GM12872 (cell line): ENCODE measurements around the gene DDB1.

Experiments
- TF ChIP-seq, protein P1 (sequence below): IDR thresholded peaks from 3 replicates; pipeline ENCODE4 v1.5.1; 2011; ENCODE audit warnings: low read depth, mild to moderate bottlenecking, low read length, moderate library complexity; ENCODE audit not compliant: insufficient read depth

The DDB1 gene

DNA sequence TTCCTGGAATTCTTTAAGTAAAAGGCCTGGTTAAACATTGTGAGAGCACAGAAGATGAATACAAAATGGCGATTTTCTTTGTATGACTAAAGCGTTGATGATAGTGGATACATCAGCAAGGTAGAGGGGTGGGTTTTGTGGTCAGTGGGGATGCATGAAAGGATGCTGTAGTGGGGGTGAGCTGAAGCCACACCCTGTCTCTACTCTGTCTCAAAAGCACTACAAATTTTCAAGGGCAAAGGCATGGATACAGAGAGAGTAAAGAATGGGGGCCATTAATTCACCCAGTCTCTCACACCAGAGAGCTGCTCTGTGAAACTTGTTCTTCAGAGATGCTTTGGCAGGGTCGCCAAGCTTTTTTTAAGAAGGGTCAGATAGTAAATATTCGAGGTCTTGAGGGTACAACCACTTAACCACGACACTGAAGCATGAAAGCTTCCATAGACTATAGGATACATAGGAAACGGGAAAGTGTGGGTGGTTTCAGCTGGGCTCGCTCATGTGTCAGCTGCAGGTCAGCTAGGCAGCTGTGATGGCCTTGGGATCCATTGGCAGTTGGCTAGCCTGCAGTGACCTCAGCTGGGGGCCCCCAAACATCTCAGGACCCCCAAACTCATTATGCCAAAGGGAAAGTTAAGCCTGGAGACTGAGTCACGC lies 37.6 kb upstream of the DDB1 start:
- TF ChIP-seq, protein P1, sequence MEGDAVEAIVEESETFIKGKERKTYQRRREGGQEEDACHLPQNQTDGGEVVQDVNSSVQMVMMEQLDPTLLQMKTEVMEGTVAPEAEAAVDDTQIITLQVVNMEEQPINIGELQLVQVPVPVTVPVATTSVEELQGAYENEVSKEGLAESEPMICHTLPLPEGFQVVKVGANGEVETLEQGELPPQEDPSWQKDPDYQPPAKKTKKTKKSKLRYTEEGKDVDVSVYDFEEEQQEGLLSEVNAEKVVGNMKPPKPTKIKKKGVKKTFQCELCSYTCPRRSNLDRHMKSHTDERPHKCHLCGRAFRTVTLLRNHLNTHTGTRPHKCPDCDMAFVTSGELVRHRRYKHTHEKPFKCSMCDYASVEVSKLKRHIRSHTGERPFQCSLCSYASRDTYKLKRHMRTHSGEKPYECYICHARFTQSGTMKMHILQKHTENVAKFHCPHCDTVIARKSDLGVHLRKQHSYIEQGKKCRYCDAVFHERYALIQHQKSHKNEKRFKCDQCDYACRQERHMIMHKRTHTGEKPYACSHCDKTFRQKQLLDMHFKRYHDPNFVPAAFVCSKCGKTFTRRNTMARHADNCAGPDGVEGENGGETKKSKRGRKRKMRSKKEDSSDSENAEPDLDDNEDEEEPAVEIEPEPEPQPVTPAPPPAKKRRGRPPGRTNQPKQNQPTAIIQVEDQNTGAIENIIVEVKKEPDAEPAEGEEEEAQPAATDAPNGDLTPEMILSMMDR, result no peak

DNA sequence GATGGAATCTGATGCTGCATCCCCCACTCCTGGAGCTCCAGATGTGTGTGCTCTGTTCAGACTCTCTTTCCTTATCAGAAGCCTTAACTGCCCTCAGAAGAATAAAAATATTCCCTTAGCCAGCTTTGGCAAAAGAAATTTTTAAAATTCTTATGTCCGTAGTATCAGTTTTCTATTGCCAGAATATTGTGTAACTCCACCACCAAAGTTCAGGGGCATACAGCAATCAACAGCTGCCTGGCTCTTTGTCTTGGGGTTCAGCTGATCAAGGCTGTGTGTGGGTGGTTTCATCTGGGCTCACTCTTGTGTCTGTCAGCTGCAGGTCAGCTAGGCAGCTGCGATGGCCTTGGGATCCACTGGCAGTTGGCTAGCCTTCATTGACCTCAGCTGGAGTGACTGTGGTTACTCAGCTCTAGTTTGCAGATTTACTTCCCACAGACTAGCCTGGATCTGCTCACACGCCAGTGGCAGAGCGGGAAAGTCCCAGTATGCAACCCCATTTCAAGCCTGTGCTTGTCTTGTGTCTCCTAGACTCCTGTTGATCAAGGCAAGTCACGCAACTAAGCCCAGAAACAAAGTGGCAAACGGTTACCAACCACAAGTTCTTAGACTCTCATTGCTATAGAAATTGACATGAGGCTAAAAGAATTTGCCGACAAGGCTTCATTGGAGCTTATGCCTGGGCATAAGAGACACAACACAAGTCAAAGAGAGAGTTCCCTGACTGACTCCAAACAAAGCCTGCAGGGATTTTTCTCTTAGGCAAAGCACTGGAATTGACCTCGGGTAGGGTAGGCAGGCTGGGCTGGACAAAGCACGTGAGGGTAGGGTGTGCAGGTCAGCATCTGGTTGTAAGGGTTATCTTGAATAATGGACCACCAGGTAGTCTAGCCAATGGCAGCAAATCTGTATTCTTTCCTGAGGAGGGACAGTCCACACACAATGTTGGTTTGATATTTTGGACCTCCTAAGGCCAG lies 36.8 kb upstream of the DDB1 start:
- TF ChIP-seq, protein P1, result no peak

DNA sequence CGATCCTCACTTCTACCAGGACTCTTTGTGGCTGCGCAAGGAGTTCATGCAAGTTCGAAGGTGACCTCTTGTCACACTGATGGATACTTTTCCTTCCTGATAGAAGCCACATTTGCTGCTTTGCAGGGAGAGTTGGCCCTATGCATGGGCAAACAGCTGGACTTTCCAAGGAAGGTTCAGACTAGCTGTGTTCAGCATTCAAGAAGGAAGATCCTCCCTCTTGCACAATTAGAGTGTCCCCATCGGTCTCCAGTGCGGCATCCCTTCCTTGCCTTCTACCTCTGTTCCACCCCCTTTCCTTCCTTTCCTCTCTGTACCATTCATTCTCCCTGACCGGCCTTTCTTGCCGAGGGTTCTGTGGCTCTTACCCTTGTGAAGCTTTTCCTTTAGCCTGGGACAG lies 35.7 kb upstream of the DDB1 start:
- TF ChIP-seq, protein P1, result no peak

DNA sequence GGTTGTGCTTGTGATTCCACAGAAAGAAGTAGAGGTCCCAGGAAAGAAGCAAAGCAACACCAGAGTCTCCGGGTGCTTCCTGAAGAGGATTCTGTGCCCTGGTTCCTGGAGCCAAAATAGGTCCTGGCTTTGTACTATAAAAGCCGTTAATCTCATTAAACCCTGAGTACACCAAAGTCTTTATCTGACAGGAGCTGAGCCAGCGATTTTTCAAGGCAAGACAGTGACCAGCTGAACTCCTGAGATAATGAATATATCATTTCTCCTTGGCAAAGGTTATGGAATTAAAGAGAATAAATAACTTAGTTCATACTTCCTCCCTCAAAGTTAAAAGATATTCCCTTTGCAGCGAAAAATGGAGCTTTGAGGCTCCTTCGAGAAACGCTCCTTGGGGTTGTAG lies 34.5 kb upstream of the DDB1 start:
- TF ChIP-seq, protein P1, result no peak

DNA sequence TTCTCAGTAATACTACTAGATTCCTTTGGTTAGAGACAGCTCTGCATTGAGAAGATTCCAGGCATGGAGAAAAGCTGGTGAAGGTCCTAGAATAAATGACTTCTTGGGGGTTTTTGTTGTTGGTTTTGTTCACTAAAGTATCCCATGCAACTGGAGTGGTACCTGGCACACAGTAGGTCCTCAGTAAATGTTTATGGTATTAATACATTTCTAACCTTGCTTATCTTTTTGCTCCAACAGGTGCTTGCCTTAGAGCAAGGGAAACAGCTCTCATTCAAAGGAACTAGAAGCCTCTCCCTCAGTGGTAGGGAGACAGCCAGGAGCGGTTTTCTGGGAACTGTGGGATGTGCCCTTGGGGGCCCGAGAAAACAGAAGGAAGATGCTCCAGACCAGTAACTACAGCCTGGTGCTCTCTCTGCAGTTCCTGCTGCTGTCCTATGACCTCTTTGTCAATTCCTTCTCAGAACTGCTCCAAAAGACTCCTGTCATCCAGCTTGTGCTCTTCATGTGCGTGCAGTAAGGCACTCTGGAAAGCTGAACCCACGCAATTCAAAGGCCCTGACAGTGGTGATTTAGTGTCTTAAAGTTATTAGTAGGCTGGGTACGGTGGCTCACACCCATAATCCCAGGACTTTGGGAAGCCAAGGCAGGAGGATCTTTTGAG lies 31.2 kb upstream of the DDB1 start:
- TF ChIP-seq, protein P1, result no peak

DNA sequence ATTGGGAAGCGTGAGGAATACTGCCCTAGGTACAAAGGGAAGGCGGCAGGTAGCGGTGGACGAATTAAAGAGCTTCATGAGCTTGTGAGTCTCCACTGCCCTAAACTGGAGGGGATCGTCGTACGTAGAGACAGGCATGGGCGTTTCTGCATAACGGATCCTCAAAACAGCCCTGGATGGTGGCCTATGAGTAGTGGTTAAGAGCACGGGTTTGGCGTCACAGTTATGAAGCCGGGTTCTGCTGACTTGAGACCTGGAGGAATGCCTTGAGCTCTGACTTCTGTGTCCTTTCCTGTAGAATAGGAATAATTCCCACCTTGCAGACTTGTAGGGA lies 29.6 kb upstream of the DDB1 start:
- TF ChIP-seq, protein P1, result no peak
